Activated CD8-positive, alpha-beta memory T cell treated with anti-CD3 and anti-CD28 coated beads, Interleukin-2, amount 50 U/mL, for 1 hour (primary cell): ENCODE results near the gene LCE2D.

Source experiments
- DNase-seq: peaks from one replicate; pipeline ENCODE4 v3.0.0-alpha.2; 2020; ENCODE audit errors: extremely low read depth

The LCE2D gene

DNA sequence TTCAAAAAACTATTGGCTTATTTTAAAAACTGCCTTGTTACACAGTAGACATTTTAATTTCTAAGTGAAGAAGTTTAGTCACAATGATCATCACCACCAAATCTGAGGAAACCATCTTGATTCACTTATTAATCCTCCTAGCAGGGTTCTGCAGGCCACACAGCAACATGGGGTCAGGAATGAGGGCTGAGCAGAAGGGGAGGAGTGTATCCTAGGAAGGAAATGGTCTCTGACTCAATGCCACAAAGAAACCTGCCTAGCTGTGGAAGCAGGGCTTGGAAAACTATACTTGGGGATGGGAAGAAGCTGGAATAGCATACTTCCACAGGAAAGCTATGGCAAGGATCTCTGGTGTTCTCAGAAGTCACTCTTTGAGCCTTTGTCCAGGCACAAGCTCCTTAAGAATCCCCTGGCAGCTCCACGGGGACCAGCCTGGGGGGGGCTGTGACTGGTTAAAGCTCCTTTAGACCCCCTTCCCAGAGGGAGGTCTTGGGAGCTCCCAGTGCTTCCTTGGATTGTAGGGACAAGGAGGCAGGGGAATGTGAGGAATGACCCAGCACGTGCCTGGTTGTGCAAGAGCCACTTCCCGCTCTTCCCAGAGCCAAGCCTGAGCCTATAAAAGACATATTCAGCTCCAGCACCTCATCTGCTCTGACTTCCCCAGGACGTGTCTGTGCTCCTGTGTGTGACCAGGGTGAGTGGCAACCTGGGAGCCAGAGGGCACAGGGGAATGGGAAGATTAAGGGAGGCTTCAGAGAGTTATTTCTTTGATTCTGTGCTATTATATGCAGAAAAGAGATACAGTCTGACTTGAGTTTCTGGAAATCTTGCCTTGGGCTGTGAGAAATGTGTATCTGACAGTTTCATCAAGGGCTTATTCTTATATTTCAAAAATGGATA is 34.8 kb downstream of the LCE2D start, which contains the start of gene LCE2A:
Gene LCE2A (plus strand): TSS at position 645 of the 900 bp plus-strand sequence. CDS start 557 bp downstream, outside the sequence.
- DNase-seq = no peak

DNA sequence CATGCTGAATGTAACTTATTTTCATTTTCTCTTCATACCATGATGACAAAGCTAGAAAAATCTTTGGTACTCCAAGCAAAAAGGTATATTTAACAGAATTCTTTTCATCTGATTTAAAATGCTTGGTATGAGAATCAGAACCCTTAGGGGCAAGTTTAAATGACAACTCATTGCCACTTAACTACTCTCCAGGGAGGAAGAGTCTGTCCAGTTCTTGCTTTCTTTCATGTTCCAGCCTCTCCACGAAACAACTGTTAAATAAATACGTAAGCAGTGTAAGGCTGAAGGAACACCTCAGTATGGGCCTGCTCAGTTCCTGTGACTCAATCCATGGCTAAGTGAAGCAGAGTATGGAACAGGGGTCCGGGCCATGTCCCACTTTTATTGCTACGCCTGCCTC is 36.6 kb downstream of the LCE2D start:
- no peak for DNase-seq

DNA sequence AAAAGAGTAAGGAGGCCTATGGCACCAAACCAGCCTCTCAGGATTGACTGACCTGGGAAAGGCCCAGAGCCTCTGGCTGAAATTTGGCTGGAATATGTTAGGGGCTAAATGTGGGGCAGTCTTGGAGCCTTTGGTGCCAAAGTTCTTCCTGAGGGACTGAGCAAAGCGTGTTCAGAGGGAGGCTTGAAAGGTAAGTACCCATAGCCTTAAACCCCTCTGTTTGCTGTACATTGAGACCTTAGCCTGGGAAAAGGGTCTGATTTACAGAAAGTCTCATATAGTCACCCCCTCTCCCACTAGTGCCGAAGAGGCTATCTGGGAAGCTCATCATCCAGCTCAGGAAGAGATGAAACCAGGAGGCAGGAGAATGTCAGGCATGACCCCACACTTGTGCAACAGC is 44.7 kb downstream of the LCE2D start, which contains the start of gene LCE4A:
Gene LCE4A (plus strand): TSS at position 301 of the 400 bp plus-strand sequence. CDS start 916 bp downstream, outside the sequence.
- no peak for DNase-seq
